ENCODE data around the gene LOXL3. TPM values are rescaled to one million over a fixed set of nuclear protein-coding genes. Genes with fewer than 3 reads are reported as not detected.
A peak's percentile ranks its signal among the peaks of the same experiment; 100 is the strongest.

LOXL3 gene
- total and polyA plus RNA-seq, 5 experiments from 2014 or later = 0.06 to 0.22 (median 0.10) TPM; not detected in 1

- Mint-ChIP-seq H3K27ac (peak within 1 kb of the TSS; percentile 98 to 100 (median 100)), H3K9me3 (peaks cover 0 to 9% (median 0%) of the 10 kb centered on the region in 9 donors), H3K27me3 (peaks cover 14 to 64% (median 39%) of the 10 kb centered on the region in 5 donors), H3K36me3 (peaks cover 15 to 36% (median 31%) of the 10 kb centered on the region in 3 donors), H3K4me3 (peak within 1 kb of the TSS; percentile 95 to 100 (median 99)), H3K4me1 (peaks cover 16 to 58% (median 54%) of the 10 kb centered on the region in 4 donors)
- ATAC-seq = peak; percentile 88 to 95
- peak; percentile 92 to 100 (median 98) for DNase-seq
- POLR2A ChIA-PET = interaction anchor here (0.6 to 2.9 kb wide), 13 partner anchors 9 to 1330 kb away, joined by 3 to 17 read pairs (median 3); partner anchors contain the start of genes AUP1, CCDC142, HTRA2 and MOGS
These were observed 46.4 kb downstream of the LOXL3 start, which contains the start of gene PCGF1 for GRCh38 chr2:74507145-74507925. TSS of gene PCGF1 (minus strand) at chr2:74507695. CDS start at chr2:74507668, 27 bp downstream.

DNA sequence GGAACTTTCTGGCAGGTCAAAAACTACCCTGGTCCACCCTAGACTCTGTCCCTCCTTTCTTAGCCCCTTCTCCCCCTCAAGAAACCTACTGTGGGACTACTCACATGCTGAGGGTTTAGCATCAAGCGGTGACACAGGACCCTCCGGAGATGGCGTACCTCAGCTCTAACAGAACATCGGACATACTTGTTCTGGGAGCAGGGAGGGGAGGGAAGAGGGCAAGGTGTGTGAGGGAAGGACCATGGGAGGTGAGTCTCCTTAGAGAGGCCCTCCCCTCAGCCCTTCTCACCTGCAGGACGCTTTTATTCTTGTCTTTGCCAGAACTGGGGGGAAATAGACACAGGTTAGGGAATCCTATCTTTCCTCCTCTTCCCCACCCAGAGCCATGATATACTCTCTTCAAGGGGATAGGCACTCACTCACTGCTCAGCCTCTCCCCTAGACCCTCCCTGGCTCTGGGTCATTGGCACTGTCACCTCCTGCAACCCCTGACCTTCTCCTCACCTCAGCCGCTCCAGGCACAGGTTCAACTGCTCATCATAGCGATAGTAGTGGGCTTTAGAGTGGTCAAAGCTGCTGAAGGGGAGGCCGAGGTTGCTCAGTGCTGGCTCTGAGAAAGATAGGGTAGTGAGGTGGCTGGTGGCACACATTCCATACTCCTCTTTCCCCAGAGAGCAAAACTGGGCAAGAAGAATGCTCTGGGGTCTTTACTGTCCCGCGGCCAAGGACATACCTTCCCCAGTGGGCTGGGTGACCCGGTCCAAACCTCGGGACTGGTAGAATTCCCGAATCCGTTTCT is 48.1 kb downstream of the LOXL3 start:
- POLR2A ChIA-PET = interaction anchor here (1.0 to 2.5 kb wide), 7 partner anchors 10 to 83 kb away, joined by 3 to 17 read pairs (median 5); partner anchors contain the start of genes AUP1, CCDC142, DOK1 and HTRA2
- no peak for ATAC-seq
- Mint-ChIP-seq H3K4me1 (peaks cover 22 to 65% (median 61%) of the 10 kb centered on the region in 4 donors), H3K4me3 (peak overlapping the region in 9 of 10 donors; percentile 4 to 60 (median 33)), H3K9me3 (peaks cover 0 to 9% (median 0%) of the 10 kb centered on the region in 9 donors), H3K27ac (peak overlapping the region in 1 of 10 donors; percentile 44), H3K27me3 (peaks cover 14 to 68% (median 43%) of the 10 kb centered on the region in 5 donors), H3K36me3 (peaks cover 15 to 36% (median 31%) of the 10 kb centered on the region in 3 donors)
- no peak for DNase-seq

DNA sequence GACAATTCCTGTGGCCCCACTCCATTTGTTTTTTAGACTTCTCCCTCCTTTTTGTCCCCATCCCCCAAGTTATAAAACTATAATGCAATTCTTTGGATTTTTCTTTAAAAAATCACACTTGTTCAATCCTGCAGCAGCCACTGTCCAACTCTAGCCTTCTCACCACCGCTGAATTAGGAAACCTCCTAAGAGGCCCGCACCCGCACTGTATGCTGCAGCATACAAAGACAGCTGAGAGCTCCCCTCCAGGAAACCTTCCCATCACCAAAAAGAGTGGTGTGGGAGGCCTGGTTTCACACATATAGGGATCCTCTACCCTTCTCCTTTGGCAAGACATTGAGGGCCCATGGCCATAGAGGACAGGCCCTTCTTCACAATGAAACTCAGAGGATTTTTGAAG is 49.2 kb downstream of the LOXL3 start:
- Mint-ChIP-seq H3K27me3 (peaks cover 15 to 77% (median 42%) of the 10 kb centered on the region in 5 donors), H3K36me3 (peaks cover 15 to 36% (median 31%) of the 10 kb centered on the region in 3 donors), H3K27ac (peak overlapping the region in 1 of 10 donors; percentile 71), H3K4me3 (peak overlapping the region in 9 of 10 donors; percentile 21 to 75 (median 57)), H3K9me3 (peaks cover 0 to 9% (median 0%) of the 10 kb centered on the region in 9 donors), H3K4me1 (peaks cover 22 to 74% (median 67%) of the 10 kb centered on the region in 4 donors)
- POLR2A ChIA-PET = interaction anchor here (0.7 to 2.5 kb wide), 9 partner anchors 9 to 84 kb away, joined by 3 to 9 read pairs (median 4); partner anchors contain the start of genes AUP1, DOK1, HTRA2 and MRPL53
- DNase-seq (no peak), ATAC-seq (no peak)

DNA sequence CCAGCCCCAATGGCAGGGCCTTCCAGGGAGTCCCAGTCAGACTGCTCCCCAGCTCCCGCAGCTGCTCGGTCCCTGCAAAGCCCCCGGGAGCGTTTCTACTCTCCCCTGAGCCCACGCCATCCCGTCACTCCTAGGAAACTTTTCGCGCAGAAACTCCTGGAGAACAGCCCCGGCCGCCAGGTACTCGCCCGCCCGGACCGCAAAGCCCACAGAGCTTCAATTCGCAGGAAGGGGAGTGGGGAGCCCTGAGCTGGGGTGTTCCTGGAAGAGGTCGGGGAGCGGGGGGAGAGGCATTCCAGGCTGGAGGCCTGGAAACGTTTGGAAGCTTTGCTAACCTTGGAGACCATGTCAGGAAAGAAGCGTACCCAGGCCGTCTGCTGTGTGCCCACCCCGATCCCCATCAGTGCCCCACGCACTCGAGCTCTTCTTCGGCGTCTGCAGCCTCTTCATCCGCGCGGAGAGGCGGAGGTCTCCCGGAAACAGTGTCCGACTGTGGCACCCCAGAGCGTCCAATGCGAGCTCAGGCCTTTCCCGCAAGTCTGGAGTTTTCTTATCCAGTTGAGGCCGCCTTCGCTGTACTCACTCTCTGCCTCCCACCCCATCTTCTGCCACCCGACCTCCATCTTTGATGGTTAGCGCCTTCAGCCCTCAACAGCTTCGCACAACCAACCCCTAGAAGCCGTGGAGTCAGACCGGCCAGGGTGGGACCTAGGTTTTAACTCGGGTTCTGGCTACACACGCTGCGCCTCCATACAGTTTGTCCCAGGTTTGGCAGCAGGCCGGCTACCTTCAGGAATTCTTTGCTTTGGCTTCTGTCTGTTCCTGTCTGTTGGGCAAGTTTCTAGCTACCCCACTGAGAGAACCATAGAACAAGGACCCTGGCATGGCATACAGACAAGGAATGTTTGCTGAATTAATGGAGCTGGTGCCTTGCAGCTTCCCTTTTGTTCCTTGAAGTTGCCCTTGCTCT is 50.0 kb downstream of the LOXL3 start:
- H3K27ac Mint-ChIP-seq = no peak overlapping the region
- H3K9me3 Mint-ChIP-seq = peaks cover 0 to 9% (median 0%) of the 10 kb centered on the region in 9 donors
- H3K4me3 Mint-ChIP-seq = peak overlapping the region; percentile 57 to 80 (median 68)
- POLR2A ChIA-PET = interaction anchor here (0.6 to 2.5 kb wide), 11 partner anchors 8 to 85 kb away, joined by 3 to 9 read pairs (median 3); partner anchors contain the start of genes AUP1, CCDC142, HTRA2 and MRPL53
- peaks cover 20 to 84% (median 45%) of the 10 kb centered on the region in 5 donors for H3K27me3 Mint-ChIP-seq
- peaks cover 15 to 36% (median 31%) of the 10 kb centered on the region in 3 donors for H3K36me3 Mint-ChIP-seq
- ATAC-seq (no peak), DNase-seq (no peak)
- H3K4me1 Mint-ChIP-seq = peaks cover 26 to 79% (median 73%) of the 10 kb centered on the region in 4 donors

DNA sequence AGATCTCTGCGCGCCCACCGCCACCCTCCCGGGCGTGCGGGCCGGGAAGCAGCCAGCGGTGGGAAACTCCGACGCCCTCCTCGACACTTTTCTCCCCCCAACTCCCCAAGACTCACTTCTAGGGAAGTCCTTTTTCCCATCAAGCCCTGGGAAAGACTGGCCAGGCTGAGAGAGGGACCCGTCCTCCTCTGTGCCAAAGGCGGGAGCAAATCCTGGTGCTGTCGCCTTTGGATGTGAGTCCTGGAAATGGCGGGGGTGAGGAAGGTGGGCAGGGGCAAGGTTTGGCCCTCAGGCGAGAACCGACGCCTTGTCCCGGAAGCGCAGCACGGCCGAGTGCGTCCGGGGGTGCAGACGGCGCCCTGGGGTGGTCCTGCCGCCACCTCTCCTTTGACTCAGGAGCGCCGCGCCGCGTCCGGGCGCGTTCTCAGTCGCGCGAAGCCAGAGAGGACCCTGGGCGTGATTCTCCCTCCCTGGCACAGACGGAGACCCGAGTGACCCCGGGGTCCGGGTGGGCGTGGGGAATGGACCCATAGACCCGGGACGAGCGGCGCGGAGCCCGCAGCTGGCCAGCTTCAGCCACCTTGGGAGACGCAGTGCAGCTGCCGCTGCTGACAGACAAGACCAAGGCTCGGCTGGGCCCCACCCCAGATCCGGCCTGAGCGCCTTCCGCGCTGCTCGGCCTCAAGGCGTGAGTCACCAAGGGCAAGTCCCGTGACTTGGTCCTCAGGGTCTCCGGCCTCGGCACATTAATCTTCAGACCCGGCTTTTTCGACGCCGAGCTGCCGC is 50.8 kb downstream of the LOXL3 start:
- Mint-ChIP-seq H3K4me3 (peak overlapping the region; percentile 60 to 81 (median 72)), H3K4me1 (peaks cover 24 to 79% (median 73%) of the 10 kb centered on the region in 4 donors), H3K36me3 (peaks cover 15 to 36% (median 31%) of the 10 kb centered on the region in 3 donors), H3K27me3 (peaks cover 20 to 92% (median 51%) of the 10 kb centered on the region in 5 donors), H3K9me3 (peaks cover 0 to 9% (median 0%) of the 10 kb centered on the region in 9 donors), H3K27ac (no peak overlapping the region)
- ATAC-seq (no peak), DNase-seq (peak in 5 of 10 donors; percentile 18 to 43 (median 31))
- POLR2A ChIA-PET = interaction anchor here (0.6 to 2.5 kb wide), 7 partner anchors 10 to 52 kb away, joined by 3 to 9 read pairs (median 4); partner anchors contain the start of genes AUP1, CCDC142, HTRA2 and MRPL53

GRCh38 chr2:74502147-74502719 is 51.5 kb downstream of the LOXL3 start:
- peaks cover 0 to 8% (median 0%) of the 10 kb centered on the region in 9 donors for H3K9me3 Mint-ChIP-seq
- peaks cover 20 to 94% (median 52%) of the 10 kb centered on the region in 5 donors for H3K27me3 Mint-ChIP-seq
- DNase-seq (no peak), ATAC-seq (no peak)
- H3K27ac Mint-ChIP-seq = peak overlapping the region in 2 of 10 donors; percentile 31 to 43
- peaks cover 23 to 76% (median 72%) of the 10 kb centered on the region in 4 donors for H3K4me1 Mint-ChIP-seq
- H3K4me3 Mint-ChIP-seq = peak overlapping the region; percentile 60 to 81 (median 72)
- POLR2A ChIA-PET = interaction anchor here (2.0 kb wide), 2 partner anchors 10 to 19 kb away, joined by 5 read pairs; partner anchors contain the start of genes CCDC142 and TTC31
- H3K36me3 Mint-ChIP-seq = peaks cover 15 to 32% (median 28%) of the 10 kb centered on the region in 3 donors

- Mint-ChIP-seq H3K27ac (no peak overlapping the region), H3K9me3 (peaks cover 0 to 9% (median 0%) of the 10 kb centered on the region in 9 donors), H3K4me3 (peak overlapping the region; percentile 50 to 81 (median 70)), H3K4me1 (peaks cover 18 to 69% (median 65%) of the 10 kb centered on the region in 4 donors), H3K27me3 (peaks cover 20 to 87% (median 50%) of the 10 kb centered on the region in 5 donors), H3K36me3 (peaks cover 12 to 25% (median 24%) of the 10 kb centered on the region in 3 donors)
- DNase-seq (no peak), ATAC-seq (no peak)
- POLR2A ChIA-PET = interaction anchor here (1.0 to 2.0 kb wide), 4 partner anchors 11 to 27 kb away, joined by 3 to 5 read pairs (median 4); partner anchors contain the start of genes AUP1, CCDC142 and TTC31
These were observed 52.2 kb downstream of the LOXL3 start for GRCh38 chr2:74501335-74502071.

GRCh38 chr2:74500578-74500946 is 53.2 kb downstream of the LOXL3 start:
- Mint-ChIP-seq H3K9me3 (peaks cover 0 to 9% (median 0%) of the 10 kb centered on the region in 9 donors), H3K4me3 (peak overlapping the region in 1 of 10 donors; percentile 18), H3K4me1 (peaks cover 17 to 67% (median 60%) of the 10 kb centered on the region in 4 donors), H3K27ac (no peak overlapping the region), H3K36me3 (peaks cover 11 to 18% (median 18%) of the 10 kb centered on the region in 3 donors), H3K27me3 (peaks cover 20 to 79% (median 49%) of the 10 kb centered on the region in 5 donors)
- DNase-seq = no peak
- POLR2A ChIA-PET = interaction anchor here (0.8 to 2.0 kb wide), 8 partner anchors 12 to 42 kb away, joined by 3 to 6 read pairs (median 4); partner anchors contain the start of genes AUP1, CCDC142, HTRA2 and TTC31
- no peak for ATAC-seq

GRCh38 chr2:74499940-74500577 is 53.7 kb downstream of the LOXL3 start:
- peak overlapping the region in 8 of 10 donors; percentile 8 to 72 (median 44) for H3K4me3 Mint-ChIP-seq

More at GRCh38 chr2:74499940-74500577, 53.7 kb downstream of the LOXL3 start:
- Mint-ChIP-seq H3K27me3 (peaks cover 20 to 74% (median 48%) of the 10 kb centered on the region in 5 donors), H3K27ac (peak overlapping the region in 1 of 10 donors; percentile 74), H3K36me3 (peaks cover 7 to 13% (median 13%) of the 10 kb centered on the region in 3 donors), H3K4me1 (peaks cover 16 to 63% (median 55%) of the 10 kb centered on the region in 4 donors), H3K9me3 (peaks cover 0 to 8% (median 0%) of the 10 kb centered on the region in 9 donors)
- ATAC-seq = no peak
- POLR2A ChIA-PET = interaction anchor here (0.5 to 2.0 kb wide), 9 partner anchors 13 to 80 kb away, joined by 3 to 6 read pairs (median 4); partner anchors contain the start of genes AUP1, CCDC142, HTRA2 and TTC31
- DNase-seq = no peak

Measured in naive thymus-derived CD8-positive, alpha-beta T cell (primary cell).